GM21786 (cell line): ENCODE results near the gene LRRC1.
A peak's percentile ranks its signal among the peaks of the same experiment; 100 is the strongest.

Source experiments
- ATAC-seq: cut with Tn5 transposase; IDR thresholded peaks from one replicate; pipeline ENCODE4 v1.9.1; 2021; ENCODE audit not compliant: unreplicated experiment

The LRRC1 gene

DNA sequence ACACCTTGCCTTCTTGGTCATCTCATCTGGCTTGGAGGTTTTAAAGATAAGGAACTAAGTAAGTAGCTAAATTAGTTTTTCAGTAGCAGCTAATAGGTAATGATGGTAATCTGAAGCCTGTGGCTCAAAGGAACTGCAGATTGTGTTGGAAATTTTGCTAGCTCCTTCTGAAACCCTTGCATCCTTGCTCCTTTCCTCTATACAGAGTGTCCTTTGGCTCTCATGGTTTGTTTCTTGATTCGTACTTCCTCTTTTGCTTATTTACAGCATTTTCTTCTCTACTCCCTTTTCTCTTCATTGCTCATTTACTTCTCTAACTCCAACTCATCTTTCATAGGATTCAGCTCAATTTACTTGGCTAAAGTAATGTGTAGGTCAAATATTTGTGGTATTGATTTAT is 19.0 kb downstream of the LRRC1 start:
- ATAC-seq = no peak

DNA sequence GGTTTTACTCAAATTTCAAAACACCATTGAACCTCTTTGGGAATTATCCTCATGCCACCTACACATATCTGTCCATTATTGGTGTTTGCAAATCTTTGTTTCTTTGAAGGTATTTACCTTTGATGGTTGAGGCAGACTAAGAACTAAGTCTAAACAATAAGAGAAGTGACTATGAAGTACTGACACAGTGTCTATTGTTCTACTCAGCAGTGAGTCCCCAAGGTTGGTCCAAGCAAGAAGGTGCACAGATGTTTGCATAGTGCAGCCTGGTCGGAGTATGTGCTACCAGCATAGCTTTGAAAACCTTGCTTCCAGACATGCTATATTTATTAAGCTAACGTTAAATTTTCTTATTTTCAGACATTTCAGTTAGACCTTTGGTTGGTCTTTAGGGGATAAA is 19.5 kb downstream of the LRRC1 start:
- ATAC-seq = no peak

DNA sequence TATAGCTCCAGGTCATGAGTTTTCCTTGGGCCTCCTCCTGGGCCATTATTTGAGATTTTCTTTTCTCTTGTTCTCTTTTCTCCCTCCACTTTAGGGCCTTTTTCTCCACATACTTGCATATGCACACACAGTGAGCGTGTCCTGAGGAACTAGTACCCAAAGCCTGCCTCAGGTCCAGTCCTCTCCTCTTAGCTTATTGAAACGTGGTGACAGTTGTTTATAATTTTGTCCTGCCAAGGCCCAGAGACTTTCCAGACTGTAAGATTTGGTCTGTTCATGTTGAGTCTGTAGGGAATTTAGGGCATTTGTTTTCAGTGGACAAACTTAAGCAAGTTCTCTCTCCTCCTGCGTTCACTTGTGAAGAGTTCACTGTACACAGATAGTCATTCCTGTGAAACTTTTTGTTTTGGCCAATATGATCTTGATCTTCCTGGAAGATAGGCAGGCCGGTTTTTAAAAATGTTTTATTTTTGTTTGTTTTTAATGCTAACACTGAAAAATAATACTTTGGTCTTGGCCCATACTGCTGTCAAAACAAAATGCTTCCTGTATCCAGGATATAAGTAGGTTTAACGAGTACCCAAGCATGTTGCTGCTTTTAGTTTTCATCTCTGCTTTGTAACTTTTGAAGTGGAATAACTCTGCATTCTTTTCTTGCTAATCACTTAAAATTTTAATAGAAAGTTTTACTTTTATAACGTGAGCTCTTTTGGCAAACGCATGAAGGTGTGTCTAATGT is 20.7 kb downstream of the LRRC1 start:
- no peak for ATAC-seq

DNA sequence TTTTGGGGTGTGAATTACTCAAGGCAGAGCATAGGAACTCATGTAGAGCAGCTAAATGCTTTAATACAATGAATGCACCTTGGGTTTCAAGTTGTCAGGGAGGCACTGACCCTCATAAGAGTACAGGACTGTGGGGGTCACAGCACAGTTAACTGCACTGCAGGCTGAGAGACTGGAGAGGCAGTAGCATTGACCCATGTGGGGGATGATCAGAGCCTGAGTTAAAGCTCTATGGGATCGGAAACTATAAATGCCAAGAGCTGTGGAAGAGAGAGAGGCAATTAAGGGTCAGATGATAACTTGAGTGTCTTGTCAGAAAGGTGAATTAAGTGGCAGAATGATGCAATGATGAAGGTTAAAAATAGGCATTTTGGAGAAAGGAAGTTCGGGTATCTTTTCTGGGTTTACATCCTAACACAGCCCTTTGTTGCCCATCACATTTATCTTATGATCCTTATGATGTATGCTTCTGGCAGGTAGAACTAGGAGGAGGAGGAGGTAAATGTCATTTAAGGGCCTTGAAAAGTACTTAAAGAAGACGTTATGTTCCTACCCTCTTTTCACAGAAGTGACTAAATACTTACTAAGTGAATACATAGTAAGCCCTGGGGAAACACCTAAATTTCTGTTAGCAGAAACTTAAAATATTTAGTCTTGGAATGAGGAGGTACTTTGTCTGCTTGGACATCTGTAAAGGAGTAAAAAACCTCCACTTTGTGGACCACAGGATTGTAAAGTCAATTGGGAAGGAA is 24.2 kb downstream of the LRRC1 start:
- no peak for ATAC-seq

DNA sequence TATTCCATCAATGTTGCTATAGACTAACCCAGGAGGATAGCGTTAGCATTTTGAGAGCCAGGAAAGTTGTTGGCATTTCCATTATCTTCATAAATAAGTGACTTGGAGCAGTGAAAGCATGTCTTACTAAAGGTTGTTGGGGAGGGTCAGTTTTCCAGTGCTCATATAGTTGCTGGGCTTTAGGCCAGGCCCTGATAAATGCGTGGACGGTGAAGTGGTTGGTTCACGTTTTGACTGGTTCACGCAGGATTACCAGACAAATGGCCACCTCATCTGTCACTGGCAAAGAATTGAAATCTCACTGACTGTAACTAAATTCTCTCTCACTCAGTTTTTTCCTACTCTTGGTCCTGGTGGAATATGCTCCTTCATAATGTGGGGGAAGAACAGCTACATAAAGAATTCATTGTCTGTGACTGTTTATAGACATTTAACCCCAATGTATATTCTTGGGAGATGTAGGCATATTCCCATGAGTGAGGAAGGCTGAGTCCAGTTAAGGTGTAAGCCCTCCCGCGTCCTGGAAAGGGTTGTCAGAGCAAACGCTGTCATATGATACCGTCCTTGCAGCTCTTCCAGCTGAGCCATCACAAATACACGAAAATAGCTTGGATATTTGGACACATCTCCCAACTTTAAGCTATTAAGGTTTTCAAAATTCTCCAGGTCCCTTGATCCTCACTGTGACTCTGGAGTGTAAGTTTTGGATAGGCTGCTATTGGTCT is 27.8 kb downstream of the LRRC1 start:
- ATAC-seq = no peak

DNA sequence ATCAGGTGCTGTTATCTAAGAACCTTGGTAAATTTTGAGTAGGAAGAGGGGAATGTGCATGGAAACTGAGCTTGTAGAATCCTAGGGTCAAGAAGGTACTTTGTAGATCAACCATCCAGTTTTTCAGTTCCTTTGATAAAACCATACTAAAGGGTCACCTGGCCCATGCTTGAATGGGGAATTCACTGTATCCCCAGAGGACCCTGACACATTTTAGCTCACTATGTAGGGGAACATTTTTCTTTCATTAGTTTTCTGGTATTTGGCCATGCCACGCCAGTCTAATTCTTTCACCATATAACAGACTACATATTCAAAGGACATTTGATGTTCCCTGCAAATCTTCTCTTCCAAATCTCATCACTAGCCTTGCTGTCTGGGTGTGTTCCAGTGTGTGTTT is 29.9 kb downstream of the LRRC1 start:
- no peak for ATAC-seq

DNA sequence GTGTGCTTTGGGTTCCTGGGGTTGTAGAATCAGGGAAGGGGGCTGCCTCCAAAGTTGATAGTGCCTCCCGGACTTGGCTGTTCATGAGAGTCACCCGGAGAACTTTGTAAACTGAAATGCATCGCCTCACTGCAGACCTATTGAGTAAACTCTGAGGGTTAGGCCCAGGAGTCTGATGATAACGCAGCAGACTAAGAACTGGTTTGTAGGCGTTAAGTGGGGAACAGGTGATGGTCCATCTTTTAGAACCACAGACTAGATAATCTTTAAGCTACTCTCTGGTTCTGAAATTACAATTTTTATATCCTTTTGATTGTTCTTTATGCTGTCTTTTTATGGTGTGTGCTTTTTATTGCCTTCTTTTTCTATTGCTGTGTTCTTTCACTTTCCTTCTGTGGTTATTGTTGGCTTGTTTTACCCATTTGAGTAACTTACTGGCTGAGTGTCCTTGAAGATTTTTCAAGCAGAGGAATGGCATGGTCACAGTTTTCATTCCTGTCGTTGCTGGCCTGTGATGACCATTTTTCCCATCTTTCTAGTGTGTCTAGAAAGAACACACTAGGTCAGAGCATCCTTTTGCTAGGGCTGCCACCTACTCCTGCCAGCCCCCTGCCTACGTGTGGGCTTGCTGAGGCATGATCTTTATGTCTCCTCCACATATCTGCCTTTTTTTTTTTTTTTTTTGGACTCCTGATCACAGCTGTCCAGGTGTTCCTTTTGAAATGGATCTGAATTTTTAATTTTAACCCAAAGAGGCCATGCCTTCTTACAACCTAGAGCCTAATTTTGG is 30.9 kb downstream of the LRRC1 start:
- peak; percentile 40 for ATAC-seq

DNA sequence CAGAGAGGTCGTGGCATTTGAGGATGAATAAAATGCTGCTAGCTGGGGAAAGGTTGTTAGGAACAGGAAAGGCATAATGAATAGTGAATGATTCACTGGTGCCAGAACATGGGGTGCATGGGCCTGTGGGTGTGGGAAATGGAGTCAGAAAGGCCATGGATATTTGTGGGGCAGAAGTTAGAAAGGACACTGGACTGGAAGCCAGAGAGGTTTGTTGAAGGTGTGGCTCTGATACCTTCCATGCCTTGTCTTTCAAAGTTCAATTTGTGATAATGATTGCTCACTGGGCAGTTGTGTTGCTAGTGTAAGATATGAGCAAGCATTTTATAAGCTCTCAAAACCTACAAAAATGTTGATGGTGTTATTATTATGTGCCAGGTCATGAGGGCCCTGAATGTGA is 32.7 kb downstream of the LRRC1 start:
- no peak for ATAC-seq

DNA sequence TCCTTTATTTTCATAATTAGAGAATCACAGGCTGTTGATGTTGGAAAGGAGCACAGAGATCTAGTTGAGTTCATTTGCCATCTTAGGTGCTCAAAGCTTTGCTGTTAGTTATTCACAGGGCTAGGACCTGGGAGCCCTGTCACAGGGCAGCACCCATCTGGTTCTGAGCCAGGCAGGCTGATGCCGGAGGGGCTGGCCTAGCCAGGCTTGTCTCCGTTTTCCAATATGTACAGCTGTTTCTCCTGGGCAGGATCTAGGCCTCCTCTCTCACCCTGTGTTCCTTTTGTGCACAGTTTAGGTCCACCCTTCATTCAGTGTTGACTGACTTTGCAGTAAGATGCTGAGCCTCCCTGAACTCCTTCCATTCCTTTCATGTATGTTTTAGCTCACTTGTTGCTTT is 33.4 kb downstream of the LRRC1 start:
- ATAC-seq = no peak

DNA sequence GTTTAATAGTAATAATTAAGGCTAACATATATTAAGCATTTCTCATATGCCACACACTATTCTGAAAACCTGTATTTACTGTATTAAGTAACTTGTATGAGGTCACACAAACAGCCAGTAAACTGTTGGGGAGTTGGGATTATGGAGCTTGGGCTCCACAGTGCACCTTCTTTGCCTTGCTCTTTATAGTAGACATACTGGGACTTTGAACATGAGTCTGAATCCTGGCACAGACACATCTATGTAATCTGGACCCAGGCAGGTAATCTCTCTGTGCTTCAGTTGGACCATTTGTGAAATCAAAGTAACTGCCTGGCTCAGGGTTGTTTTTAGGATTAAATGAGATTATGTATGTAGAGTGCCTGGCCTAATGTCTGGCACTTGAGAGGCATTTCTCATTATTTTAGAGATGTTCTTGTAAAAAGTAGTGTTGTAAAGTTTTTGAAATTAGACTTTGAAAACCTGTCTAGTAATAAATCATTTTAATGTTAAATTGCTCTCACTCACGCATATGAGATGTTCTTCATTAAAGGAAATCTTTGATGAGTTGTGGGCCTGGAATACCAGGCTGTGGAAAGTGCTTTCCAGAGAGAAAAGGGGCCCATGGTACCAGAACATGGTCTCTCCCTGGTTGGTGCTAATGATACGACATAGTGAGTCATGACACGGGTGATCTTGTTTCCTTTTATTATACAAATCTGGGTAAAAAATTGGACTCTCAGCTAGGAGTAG is 34.3 kb downstream of the LRRC1 start:
- ATAC-seq = no peak

DNA sequence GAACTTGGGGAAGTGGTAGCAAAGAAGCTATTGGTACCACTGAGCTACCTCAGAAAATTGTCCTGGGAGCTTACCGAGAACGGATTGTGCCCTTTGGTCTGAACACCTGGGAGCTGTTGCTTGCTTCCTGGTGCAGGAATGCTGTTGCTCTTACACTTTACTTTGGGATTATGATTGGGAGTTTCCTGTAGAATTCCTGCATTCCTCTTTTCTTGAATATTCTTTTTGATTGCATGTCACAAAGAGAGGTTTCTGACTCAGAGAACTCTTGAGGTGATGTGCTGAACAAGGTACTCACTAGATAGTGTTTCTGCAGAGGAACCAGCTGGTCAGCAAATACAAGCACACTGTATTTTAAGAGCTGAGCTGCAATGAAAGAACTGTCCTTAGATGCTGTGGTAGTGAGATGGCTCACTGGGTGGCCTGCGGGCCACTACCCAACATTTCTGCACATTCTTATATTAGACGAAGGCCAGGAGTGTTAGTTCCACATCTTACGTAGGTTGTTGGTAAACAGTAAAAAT is 35.0 kb downstream of the LRRC1 start:
- ATAC-seq = no peak

DNA sequence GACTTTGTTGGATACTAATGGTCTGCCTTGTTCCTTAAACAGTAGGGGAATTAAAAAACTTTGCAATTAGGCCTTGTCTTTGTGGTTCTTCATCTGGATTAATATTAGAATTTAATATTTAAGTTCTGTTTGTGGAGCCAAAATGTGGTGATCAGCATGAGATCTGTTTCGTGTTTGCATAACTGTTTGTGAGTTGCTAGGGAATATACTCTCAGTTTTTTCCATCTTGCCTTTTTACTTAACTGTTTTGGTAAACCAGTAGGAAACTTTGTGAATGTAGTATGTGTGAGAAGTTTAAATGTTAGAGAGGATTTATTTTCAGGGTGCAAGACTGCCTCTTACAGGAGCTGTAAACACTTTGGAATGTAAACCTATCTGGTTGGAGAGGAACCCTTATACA is 35.6 kb downstream of the LRRC1 start:
- ATAC-seq = no peak

DNA sequence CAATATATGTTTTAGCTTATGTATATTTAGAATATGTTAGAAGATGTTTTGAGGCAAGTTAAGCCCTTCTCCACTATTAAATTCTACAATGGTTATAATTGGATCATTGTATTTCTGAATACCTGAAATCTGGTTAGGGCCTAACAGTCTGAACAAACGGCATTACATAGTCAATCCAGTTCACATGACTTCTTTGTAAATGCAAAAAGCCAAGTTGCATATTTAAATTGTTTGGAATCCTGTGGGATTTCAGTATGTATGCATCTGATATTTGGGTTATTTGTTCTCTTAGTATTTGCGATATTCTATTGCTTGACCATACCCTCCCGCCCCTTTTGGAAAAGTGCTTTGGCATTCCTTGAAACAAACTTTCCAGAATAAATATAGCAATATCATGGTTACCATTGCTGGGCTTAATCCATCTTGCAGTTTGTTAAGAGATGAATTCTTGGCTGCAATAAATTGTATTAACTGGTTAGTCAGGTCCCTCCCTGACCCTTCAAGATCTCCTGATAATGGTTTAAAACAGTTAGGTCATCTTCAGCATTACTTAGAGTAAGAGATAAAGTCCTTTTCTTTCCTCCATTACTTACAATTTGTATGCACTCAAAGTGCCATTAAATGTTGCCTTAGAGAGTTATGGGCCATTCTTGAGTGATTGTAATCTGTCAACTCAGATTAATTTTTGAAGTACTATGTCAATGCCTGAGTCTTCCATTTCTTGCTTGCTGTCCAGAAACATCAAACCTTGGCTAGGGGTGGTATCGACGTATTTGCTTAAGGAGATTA is 36.5 kb downstream of the LRRC1 start:
- ATAC-seq = no peak

DNA sequence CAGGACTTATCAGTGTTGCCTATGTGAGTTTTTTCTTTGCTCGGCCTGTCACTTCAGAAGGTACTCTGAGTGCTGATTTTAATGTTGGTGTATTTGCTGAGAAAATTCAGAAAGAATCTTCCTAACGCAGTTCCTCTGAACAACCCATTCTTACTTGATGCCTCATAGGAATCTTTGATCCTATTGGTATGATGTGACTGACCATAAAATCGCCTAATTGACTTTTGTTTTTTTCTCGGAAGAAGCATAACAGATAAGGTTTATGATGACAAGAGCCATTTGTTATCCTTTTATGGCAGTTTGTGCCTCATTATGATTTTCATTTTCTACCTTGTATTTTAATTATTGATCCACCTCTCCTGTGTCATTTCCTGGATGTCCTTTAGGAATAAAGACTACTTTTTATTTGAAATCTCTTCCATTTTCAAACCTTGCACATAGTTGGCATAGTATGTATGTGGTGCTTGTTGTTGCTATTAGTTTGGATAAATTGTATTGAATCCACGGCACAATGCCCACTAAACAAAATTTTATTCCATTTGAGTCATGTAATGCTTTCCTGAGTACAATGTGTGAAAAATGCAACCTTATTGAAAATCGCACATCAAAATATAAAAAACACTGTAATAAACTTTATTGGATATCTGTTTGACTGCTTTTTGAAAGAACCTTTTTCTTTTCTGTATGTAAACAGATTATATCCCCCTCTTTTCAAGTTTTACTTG is 37.3 kb downstream of the LRRC1 start:
- ATAC-seq = no peak

DNA sequence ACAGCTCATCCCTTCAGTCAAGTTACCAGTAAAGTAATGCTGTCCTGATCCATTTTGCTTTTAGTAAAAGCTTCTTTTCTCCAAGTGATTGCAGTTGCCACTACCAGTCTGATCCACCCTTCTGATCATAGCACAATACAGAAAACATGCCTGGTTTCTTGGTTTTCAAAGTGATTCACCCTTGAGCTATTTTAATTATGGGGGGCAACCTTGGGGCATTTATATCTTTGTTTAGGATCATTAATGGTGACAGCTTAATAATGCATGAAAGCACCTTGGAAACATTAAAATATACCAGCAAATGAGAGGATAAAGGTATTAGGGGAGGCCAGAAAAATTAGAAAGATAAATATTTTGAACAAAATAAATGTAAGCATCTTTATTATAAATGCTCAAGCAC is 38.4 kb downstream of the LRRC1 start:
- no peak for ATAC-seq

DNA sequence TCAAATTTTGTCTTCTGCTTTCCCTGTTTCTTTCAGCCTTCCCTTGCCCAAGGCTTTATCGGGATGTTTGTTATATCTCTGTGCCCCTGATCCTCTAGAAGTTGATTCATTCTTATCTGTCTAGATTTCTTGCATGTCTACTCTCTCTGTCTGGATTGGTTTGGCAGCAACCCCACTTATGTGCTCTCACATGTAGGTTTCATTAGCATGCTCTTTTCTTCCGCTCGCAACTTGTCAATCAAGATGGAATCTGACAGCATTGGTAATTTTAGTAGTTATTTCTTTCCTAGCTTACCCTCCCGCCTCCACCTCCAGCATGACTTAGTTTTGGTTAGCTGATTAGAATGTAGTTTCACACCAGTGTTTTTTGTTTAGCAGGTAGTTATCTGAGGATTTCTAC is 39.3 kb downstream of the LRRC1 start:
- no peak for ATAC-seq

DNA sequence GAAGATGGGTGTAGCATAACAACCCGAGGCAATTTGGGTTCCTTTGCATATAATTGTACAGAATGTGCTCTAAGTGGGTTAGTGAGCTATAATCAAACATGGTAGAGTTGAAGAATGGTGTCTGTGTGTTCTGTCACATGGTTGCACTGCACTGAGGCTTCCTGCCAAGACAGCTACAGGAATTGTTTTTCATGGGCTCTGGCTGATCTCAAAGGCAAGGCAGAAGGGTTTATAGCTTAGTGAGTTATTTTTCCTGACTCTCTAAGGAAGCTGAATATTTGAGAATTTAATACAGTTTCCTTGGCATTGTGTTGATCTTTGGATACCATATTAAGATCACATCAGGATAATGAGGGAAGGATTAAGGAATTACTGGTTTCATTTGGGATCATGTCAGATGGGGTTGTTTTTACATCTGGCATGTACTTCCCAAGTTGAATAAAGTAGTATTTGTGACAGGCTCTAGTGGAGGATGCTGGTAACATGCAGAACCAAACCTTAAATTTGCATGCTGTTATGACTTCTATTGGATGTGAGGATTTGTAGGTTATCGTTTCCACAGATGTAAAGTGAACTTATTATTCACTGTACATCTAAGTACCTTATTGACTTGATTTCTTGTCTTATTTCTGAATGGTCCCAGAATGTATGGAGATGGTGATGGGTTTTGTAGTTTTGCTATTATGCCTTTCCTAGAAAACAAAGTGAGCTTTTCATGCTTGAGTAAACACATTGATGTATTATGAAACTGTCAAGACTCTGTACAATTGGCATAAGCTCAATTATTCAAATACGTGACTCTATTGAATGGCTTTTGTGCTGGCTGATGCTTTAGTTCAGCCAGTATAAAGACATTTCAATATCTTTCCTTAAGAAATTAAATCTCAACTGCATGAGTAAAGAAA is 43.3 kb downstream of the LRRC1 start:
- no peak for ATAC-seq

DNA sequence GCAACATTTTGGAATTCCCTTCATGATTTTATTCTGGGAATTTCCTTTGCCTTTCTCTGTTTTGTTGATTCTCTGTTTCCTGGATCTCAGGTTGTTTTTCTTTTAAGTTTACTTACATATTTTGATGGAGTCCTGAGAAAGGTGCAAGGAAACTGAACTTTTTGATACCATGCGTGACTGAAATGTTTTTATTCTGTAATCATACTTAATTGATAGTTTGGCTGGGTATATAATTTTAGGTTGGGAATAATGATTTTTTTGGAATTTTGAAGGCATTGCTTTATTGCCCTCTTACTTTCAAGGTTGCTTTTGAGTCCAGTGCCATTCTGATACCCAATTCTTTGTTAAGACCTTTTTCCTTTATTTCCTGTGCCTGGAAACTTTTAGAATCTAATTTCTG is 45.2 kb downstream of the LRRC1 start:
- no peak for ATAC-seq
